ENCODE results near the gene MZT2B.

GRCh38 chr2:130135692-130136541 lies 46.1 kb upstream of the MZT2B start:
- TF ChIP-seq POLR2A (IDR thresholded peaks at IDR 0.05) (no peak), CTCF (IDR thresholded peaks at IDR 0.05) (no peak)

Measured in esophagus squamous epithelium (tissue), 4 donors.